HG02678 (cell line): ENCODE results near the gene GRK2.
A peak's percentile ranks its signal among the peaks of the same experiment; 100 is the strongest.

ENCODE experiments used
- ATAC-seq: cut with Tn5 transposase; IDR thresholded peaks from one replicate; pipeline ENCODE4 v1.9.1; 2021; ENCODE audit warnings: mild to moderate bottlenecking, moderate library complexity; ENCODE audit not compliant: unreplicated experiment

The GRK2 gene

DNA sequence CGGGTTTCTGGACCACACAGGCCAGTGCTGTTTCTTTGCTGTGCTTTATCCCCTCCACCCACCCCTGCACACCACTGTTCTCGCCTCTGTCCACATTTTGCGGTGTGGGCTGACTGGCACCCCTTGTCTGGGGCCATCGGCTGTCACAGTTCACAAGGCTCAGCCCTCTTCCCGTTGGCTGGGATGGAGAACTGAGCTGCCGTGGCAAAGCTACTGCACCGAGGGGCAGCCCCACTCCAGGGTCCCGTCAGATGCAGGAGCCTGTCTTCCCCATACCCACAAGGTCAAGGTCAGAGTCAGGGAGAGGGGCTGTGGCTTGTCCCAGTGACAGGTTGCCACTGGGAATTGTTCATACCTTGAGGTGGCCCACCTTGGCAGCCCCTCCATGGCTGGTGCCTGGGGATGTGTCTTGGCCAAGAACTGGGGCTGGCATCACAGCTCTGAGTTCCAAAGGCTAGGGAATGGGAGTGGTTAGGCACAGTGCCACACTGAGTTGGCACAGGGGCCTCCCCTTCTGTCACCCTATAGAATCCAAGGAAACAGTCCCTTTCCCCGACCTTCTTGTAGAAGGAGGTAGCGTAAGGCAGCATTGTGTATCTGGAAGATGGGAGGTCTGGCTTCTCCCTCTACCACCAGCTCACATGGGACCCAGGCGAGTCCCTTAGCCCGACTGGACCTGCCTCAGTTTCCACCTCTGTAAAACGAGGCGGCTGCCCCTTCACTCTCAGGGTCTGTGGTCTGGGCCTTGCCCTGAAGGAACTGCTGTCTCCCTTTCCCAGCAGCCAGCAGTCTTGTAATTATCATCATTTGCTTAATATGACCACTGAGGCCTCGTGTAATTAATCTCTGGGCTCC, 3.4 kb downstream of the GRK2 start:
- ATAC-seq: no peak

DNA sequence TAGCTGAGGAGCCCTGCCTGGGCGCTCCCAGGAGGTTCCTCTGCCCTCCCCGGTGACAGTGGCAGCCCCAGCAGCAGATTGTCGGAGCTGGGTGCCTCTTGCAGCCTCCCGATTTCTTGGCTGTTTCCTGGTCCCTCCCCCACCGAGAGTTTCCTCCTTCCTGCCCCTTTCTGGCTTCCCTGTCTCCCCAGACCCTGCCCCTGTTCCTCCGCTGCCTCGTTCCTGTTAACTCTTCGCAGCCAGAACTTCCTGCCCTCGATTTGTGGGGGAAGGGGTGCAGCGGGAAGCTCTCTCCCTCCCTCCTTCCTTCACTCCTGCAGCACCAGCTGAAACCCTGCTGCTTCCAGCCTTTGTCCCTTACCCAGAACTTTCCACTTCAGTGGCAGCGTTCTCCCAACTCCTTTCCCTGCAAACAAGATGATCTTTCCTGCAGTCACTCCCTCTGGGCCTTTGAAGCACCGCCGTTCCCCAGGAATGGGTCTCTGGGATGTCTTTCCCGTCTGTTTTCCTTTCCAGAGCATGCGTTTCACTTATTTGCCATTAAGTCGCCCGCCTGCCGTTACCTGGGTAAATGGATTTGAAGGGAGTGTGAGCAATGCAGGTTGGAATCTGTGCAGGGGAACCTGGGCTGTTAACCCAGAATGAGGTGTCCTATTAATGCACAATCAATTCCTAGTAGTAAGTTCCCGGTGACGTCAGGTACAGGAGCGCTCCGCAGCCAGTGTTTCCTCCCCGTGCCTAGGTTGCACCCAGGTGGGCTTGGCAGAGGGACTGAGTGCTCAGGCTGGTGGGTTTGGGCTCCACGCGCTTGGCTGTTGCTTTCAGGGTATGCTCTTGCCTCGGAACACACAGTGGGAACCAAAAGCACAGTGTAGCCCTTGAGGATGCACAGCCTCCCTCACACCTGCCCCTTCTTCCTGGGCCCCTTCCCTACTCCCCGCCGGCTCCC, 4.3 kb downstream of the GRK2 start:
- ATAC-seq: no peak

- ATAC-seq: no peak
Observed at GRCh38 chr11:67271205-67271540, 4.9 kb downstream of the GRK2 start.

DNA sequence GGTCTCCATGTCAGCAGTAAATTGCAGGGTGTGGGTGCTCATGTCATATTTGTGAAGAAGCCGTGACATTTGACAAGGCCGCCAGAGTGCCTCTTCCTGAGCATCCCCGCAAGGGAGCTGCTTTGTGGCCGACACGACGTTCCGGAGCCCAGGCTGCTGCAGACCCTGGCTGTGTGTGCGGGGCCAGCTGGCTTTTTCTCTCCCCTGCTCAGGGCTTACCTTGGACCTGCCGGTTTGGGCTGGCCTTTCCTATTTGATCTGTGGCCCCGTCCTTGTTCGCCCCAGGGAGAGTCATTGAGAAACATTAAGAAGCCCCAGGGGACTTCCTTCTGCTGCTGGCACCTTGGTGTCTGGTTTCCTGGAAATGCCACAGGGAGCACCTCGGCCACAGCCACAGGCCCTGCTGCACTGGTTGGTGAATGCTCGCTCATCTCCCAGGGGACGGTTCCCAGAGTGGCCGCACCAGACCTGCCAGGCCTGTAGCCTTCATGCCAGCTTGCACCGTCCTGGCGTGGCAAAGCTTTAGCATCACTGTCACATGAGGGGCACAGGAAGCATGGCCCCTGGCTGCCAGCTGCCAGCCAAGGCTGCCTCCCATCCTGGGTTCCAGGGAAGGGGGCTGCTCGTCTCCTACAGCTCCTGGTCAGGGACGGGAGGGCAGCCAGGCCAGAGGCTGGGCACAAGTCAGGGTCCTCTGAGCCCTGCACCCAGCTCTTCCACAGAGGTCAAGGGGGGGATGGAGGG, 5.4 kb downstream of the GRK2 start:
- no peak for ATAC-seq

DNA sequence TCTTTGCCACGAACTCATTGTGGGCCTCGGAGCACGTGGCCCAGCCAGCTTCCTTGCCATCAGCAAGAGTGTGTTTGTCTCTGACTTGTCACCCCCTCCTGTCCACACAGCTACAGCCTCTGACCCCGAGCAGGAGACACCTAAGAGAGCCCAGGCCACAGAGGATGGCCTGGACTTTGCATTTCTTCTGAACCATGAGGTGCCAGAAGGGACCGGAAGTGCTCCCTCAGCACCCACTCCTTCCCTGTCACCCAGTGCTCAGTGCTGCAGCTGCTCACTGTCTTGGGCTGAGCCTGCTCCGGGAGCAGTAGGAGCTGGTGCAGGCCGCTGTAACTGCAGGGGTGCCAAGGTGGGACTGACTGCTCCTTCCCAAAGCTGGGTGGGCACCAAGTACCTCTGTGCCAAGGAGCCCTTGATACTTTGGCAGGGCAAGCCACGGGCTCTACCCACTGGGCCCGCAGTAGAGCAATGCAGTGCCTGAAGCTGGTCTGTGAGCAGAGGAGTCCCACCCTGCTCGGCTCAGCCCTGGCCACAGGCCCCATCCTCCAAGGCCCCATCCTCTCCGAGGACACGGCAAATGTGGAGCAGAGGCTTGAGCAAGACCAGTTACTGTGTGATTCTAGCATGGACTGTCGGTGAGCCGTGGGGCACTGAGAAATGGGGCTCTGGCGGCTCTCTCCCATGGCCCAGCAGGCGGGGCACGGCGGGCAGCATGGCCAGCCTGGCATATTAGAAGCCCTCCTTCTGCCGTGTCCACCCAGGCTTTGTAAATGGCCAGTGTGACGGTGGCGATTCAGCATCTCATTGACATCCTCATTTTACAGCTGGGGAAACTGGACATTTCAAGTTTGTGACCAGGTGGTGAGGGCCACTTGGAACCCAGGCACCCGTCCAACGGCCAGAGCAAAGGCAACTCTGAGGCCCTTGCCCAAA, 6.3 kb downstream of the GRK2 start:
- ATAC-seq: no peak

GRCh38 chr11:67273260-67273990, 7.2 kb downstream of the GRK2 start:
- no peak for ATAC-seq

GRCh38 chr11:67274768-67275605, 8.7 kb downstream of the GRK2 start:
- no peak for ATAC-seq

DNA sequence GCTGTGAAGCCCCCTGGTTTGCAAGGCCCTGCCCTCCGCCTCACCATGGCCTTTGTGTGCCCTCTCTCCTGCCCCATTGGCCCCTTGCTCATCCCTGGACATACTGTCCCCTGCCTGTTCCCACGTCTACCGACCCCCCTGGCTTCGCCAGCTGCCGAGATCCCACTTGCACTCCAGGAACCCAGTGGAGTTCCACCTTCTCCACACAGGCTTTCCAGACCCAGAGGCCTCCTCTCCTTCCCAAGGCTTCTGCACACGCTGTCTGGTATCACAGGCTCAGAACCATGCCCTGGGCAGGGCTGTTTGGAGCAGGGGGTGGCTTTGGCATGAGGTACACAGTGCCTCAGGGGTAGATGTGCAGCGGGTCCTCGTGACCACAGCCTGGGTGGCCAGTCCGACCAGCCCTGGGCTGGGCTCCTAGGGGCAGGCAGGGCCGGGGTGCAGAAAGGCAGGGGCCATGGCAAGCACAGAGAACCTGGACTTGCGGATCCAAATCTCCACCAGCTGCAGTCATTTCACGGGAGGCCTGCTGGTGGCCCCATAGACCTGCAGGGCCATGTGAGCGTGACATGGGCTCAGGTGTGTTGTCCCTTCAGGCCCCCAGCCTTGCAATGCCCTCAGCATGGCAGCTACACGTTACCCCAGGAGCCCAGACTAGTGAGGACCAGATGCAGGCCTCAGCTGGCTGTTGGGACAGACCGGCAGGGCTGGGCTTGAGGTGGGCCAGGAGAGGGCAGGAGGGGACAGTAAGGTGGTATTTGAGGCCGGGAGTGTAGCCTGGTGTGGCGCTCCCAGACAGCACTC, 9.5 kb downstream of the GRK2 start:
- no peak for ATAC-seq

DNA sequence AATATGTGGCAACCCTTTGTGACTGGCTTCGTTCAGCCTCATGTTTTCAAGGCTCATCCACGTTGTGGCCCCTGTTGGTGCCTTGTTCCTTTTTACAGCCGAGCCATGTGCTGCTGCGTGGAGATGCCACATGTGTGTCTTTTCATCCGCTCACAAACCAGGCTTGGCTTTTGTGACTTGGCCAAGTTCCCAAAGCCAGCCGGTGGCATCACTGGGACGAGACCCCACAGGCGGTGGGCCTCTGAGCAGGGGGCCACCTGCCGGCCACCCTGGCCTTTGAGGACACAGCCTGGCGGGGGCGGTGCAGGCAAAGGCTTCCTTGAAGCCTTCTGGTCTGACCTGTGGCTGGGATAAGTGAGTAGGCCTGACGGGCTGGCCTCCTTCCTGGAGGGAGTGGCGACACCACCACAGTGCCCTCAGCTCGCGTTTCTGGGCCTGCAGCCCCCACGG, 10.5 kb downstream of the GRK2 start:
- ATAC-seq: peak; percentile 1

GRCh38 chr11:67277231-67277961, 11.1 kb downstream of the GRK2 start:
- peak; percentile 90 for ATAC-seq

DNA sequence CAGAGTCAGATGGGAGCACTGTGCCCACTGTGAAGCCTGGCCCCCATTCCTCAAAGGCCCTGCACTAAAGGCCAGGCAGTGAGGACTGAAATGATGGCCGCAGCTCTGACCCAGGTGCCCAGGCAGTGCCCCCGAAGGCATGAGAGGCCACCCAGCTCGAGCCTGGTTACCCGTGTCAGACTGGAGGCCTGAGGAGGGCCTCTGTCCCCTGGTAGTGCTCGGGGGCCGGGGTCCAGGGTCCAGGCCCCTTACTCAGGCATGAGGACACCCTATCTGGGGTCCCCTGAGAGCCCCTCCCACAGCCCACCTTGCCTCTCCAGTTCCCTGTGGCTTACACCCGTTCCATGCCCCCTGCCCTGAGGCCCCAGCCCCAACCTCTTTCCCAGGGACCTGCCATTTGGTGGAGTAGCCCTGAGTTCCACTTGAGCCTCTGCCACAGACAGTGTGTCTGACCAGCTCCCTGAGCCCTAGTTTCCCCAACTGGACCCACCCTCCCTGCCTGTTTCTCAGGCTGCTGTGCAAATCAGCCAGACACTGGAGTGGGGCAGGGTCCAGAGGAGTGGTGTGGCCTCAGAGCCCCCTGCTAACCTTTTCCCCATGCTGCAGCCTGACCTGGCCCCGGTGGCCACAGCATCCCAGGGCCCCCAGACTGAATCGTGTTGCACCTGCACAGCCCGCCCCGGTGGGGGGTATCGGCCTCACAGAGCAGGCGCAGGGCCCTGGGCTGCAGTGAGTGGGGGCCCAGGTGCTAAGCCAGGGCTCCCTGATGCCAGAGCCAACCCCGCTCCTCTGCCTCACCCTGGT, 12.1 kb downstream of the GRK2 start:
- no peak for ATAC-seq

DNA sequence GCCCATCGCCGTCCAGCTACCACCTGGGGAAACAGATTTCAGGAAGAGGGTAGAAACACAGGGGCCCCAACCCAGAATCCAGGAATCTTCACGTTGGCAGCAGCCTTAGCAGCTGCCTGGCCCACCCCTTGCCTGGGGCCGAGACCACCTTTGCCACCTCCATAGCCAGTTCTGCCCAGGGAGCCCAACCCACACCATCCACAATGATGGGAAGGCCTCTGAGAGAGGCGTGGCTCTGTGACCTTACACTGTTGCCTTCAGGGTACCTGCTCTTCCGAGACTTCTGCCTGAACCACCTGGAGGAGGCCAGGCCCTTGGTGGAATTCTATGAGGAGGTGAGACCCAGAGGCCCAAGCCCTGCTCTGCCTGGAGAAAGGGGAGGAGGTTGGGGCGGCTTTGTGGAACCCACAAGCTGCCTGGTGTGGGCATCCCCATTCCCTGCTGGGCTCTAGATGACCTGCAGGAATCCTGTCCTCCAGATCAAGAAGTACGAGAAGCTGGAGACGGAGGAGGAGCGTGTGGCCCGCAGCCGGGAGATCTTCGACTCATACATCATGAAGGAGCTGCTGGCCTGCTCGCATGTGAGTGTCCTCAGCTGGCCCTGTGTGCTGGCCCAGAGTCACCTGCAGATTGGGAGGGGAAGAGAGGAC, 12.8 kb downstream of the GRK2 start:
- no peak for ATAC-seq

GRCh38 chr11:67279589-67280340, 13.5 kb downstream of the GRK2 start:
- no peak for ATAC-seq

DNA sequence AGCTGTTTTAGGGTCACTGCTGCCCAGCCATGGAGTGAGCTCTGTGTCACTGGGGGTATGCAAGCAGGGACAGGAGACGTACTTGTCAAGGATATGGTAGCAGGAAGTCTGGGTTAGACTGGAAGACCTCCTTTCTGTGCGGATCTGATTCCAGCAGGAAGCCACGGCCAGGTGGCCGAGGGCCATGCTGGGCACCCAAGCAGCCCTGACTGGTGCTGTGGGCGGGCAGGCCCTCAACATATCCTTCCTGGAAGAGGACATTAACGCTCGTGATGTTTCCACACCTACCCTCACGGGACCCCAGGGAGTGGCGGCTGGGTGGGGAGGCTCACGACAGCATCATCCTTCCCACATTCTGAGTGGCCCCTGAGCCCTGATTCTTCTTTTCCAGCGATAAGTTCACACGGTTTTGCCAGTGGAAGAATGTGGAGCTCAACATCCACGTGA, 14.1 kb downstream of the GRK2 start:
- ATAC-seq: no peak
